Fibroblast of lung (primary cell): ENCODE measurements around the gene PPFIA4. TPM values are rescaled to one million over a fixed set of nuclear protein-coding genes. Genes with fewer than 3 reads are reported as not detected.
A peak's percentile ranks its signal among the peaks of the same experiment; 100 is the strongest.

Source experiments
- DNase-seq, 2 donors: peaks; one replicate each; pipeline versions ENCODE4 v3.0.0 to v3.0.0-alpha.2; 2010; ENCODE audit warnings: low read depth in 2 of 2
- H2AFZ ChIP-seq: 2 replicates; pipeline ENCODE4 v1.5.1; 2012; ENCODE audit warnings: low read length, control low read depth, inconsistent platforms
- H3K27ac ChIP-seq: 2 replicates; pipeline ENCODE4 v1.5.1; 2011; ENCODE audit warnings: low read length, control low read depth; ENCODE audit not compliant: insufficient read depth
- H3K27me3 ChIP-seq: 2 replicates; pipeline ENCODE4 v1.5.1; 2011; ENCODE audit warnings: mild to moderate bottlenecking, low read length; ENCODE audit not compliant: control insufficient read depth, insufficient read depth
- H3K36me3 ChIP-seq: 2 replicates; pipeline ENCODE4 v1.5.1; 2011; ENCODE audit warnings: low read length; ENCODE audit not compliant: control insufficient read depth, insufficient read depth
- H3K4me1 ChIP-seq: 2 replicates; pipeline ENCODE4 v1.5.1; 2011; ENCODE audit warnings: low read length; ENCODE audit not compliant: control insufficient read depth, insufficient read depth; ENCODE audit errors: extremely low read depth
- H3K4me2 ChIP-seq: 2 replicates; pipeline ENCODE4 v1.5.1; 2011; ENCODE audit warnings: low read length, control low read depth; ENCODE audit not compliant: insufficient read depth; ENCODE audit errors: extremely low read depth
- H3K4me3 ChIP-seq, 4 experiments: fragments of 200-600 bp in 1 of 4; sonication (generic) in 1 of 4; replicated peaks in 1 of 4; 2 replicates each; pipeline ENCODE4 v1.5.1; 2011 to 2016; ENCODE audit warnings: low read length in 4 of 4, low read depth in 3 of 4, mild to moderate bottlenecking in 3 of 4, control low read depth in 2 of 4, inconsistent platforms in 1 of 4, mixed read lengths in 1 of 4; ENCODE audit not compliant: insufficient read depth in 1 of 4; ENCODE audit errors: control extremely low read depth in 1 of 4
- H3K79me2 ChIP-seq: 2 replicates; pipeline ENCODE4 v1.5.1; 2012; ENCODE audit warnings: mild to moderate bottlenecking, low read length, inconsistent platforms; ENCODE audit not compliant: control insufficient read depth, insufficient read depth
- H3K9ac ChIP-seq: 2 replicates; pipeline ENCODE4 v1.5.1; 2011; ENCODE audit warnings: mild to moderate bottlenecking, low read length, control low read depth; ENCODE audit not compliant: insufficient read depth
- H3K9me3 ChIP-seq: 2 replicates; pipeline ENCODE4 v1.5.1; 2012; ENCODE audit warnings: low read depth, low read length; ENCODE audit not compliant: control insufficient read depth, insufficient read depth
- H4K20me1 ChIP-seq: 2 replicates; pipeline ENCODE4 v1.5.1; 2011; ENCODE audit warnings: low read length; ENCODE audit not compliant: control insufficient read depth, insufficient read depth; ENCODE audit errors: extremely low read depth
- EZH2 ChIP-seq: IDR thresholded peaks from 2 replicates; pipeline ENCODE4 v1.5.1; 2012; ENCODE audit warnings: low read length, control low read depth, mild to moderate bottlenecking; ENCODE audit errors: missing control alignments
- polyA plus RNA-seq, 2 donors: library from polyadenylated mRNA; depleted of rRNA in 1 of 2; stranded (reverse) in 1 of 2; unstranded in 1 of 2; fragments of >200 nt; gene quantifications; 2 replicates each; pipeline ENCODE4 v1.2.1, GENCODE V29; 2011 to 2012; ENCODE audit warnings: missing spikeins in 1 of 2
- total RNA-seq: library from RNA; depleted of rRNA; stranded (reverse); fragments of >200 nt; gene quantifications from 2 replicates; pipeline ENCODE4 v1.2.1, GENCODE V29; 2014
- TF ChIP-seq, protein P1 (sequence below), 2 donors: IDR thresholded peaks in 1 of 2; conservative IDR thresholded peaks in 1 of 2; 1 replicate in 1 of 2; 2 replicates in 1 of 2; pipeline ENCODE4 v1.5.1; 2011 to 2012; ENCODE audit warnings: low read length in 2 of 2, control low read depth in 1 of 2, inconsistent platforms in 1 of 2, low read depth in 1 of 2, mild to moderate bottlenecking in 1 of 2

The PPFIA4 gene
- total and polyA plus RNA-seq, 2 donors (not counting 1 experiment from before 2014, with no cell fraction given): 3.2 to 4.3 TPM

DNA sequence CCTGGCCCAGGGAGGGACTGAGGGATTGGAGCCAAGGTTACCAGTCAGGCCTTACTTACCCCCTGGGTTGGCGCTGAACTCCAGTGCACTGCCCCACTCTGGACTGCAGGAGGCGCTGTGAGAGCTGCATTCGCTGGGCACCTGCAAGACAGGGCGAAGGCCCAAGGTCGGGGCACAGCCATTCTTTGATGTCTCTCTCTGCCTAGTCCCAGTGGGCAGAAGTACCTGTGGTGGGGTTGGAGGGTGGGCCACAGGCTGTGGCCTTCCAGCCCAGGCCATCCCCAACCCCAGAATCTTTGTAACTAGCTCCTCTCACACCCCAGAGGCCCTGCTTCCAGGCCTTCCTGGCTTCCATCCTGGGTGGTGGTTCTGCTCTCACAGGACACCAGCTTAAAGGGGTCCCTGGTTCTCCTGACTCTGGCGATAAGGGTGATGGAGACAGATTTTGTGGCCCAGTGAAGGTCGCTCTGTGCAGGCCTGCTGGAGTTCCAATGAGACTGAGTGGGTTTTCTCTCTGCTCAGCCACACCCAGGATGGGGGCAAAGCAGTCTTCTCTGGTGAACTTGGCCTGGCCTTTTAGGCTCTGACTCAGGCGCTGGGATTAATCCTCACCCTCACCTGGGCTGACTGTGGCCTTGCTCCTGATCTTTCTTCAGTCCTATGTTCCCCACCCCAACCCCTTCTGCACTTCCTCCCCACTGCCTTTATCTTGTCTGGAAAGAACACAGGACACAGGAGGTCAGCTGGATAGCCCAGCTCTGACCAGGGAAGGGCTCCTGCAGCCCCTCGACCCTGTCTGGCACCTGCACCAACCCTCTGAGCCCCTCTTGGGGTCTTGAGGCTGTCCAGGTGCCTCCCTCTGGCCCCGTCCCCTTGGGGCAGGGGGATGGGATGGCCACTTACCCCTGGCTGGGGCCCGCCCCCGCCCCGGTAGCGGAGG, 58.6 kb downstream of the PPFIA4 start:
- no peak for DNase-seq
- no peaks in the 10 kb centered on the region for H3K9me3 ChIP-seq
- no peaks in the 10 kb centered on the region for H3K79me2 ChIP-seq
- H3K36me3 ChIP-seq: no peaks in the 10 kb centered on the region
- no peak overlapping the region for H3K27ac ChIP-seq
- no peak overlapping the region for H3K4me3 ChIP-seq
- TF ChIP-seq EZH2: no peak
- TF ChIP-seq, protein P1, sequence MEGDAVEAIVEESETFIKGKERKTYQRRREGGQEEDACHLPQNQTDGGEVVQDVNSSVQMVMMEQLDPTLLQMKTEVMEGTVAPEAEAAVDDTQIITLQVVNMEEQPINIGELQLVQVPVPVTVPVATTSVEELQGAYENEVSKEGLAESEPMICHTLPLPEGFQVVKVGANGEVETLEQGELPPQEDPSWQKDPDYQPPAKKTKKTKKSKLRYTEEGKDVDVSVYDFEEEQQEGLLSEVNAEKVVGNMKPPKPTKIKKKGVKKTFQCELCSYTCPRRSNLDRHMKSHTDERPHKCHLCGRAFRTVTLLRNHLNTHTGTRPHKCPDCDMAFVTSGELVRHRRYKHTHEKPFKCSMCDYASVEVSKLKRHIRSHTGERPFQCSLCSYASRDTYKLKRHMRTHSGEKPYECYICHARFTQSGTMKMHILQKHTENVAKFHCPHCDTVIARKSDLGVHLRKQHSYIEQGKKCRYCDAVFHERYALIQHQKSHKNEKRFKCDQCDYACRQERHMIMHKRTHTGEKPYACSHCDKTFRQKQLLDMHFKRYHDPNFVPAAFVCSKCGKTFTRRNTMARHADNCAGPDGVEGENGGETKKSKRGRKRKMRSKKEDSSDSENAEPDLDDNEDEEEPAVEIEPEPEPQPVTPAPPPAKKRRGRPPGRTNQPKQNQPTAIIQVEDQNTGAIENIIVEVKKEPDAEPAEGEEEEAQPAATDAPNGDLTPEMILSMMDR (conservative IDR thresholded peaks at IDR 0.05 in 1 of 2, IDR thresholded peaks at IDR 0.05 in 1 of 2; ENCODE audit: low read depth in 1 of 2, low read length in 2 of 2): peak; percentile 23 to 41
- no peak overlapping the region for H3K9ac ChIP-seq
- H2AFZ ChIP-seq: no peak overlapping the region
- no peak overlapping the region for H3K4me2 ChIP-seq
- H3K27me3 ChIP-seq: peaks cover 32% of the 10 kb centered on the region
- no peaks in the 10 kb centered on the region for H3K4me1 ChIP-seq
- no peaks in the 10 kb centered on the region for H4K20me1 ChIP-seq

DNA sequence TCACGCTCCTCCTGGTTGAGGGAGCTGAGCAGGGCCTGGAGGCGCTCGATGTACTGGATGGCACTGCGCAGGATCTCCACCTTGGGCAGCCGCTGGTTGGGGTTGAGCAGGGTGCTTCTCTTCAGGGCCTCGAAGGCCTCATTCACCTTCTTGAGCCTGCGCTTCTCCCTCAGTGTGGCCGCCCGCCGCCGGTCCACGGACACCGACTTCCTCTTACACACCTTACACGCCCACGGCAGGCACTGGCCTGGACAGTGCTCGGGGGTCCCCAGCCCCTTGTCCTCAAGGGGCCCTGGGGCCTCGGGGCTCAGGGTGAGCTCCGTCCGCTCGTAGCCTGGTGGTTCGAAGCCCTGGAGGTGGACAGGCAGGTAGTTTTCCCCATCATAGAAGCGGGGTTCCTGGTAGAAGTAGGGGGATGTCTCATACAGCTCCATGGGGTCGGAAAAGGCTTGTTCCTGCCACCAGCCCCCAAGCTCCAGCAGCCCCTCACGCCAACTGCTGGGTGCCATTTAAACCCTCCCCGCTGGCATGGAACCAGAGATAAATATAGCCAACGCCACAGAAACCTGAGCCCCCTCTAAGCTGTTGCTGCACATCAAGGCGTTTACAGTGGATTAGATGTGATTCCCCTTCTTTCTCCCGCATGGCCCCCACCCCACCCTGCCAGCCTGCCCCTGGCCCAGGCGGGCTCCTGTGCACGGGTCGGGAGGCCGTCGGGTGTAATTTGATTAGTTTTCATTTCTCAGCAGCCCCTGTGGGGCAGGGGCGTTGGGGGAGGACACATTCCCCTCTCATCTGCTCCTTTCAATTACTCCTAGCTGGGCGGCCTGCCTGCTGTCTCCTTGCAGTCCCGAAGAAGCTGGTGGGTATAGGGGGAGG, 59.5 kb downstream of the PPFIA4 start, which contains the start of gene MYOG:
Gene MYOG (minus strand): TSS at position 485 of the 879 bp plus-strand sequence. CDS start 51 bp downstream, at position 434.
- no peak within 1 kb of the TSS for H3K4me2 ChIP-seq
- DNase-seq: no peak
- TF ChIP-seq EZH2: no peak
- TF ChIP-seq, protein P1 (conservative IDR thresholded peaks at IDR 0.05 in 1 of 2, IDR thresholded peaks at IDR 0.05 in 1 of 2; ENCODE audit: low read depth in 1 of 2, low read length in 2 of 2): no peak

More for the DNA sequence above, 59.5 kb downstream of the PPFIA4 start, which contains the start of gene MYOG:
- Histone ChIP-seq H3K36me3 (no peaks in the 10 kb centered on the region), H2AFZ (no peak within 1 kb of the TSS), H3K79me2 (no peaks in the 10 kb centered on the region), H4K20me1 (no peaks in the 10 kb centered on the region), H3K4me3 (no peak within 1 kb of the TSS), H3K9me3 (no peaks in the 10 kb centered on the region), H3K27me3 (peaks cover 26% of the 10 kb centered on the region), H3K9ac (no peak within 1 kb of the TSS), H3K4me1 (no peaks in the 10 kb centered on the region), H3K27ac (no peak within 1 kb of the TSS)
